ENCODE results near the gene RFPL1.
A peak's percentile ranks its signal among the peaks of the same experiment; 100 is the strongest.
"Not testable (repeated sequence)": the region's sequence is repeated elsewhere in the genome, so short reads cannot be mapped to it uniquely, and the experiment has no call there.

RFPL1 gene

GRCh38 chr22:29480512-29481264 is 42.3 kb downstream of the RFPL1 start:
- Mint-ChIP-seq H3K4me3 (peak overlapping the region; percentile 52 to 77), H3K9me3 (no peaks in the 10 kb centered on the region), H3K27ac (no peak overlapping the region), H3K4me1 (peaks cover 30% of the 10 kb centered on the region), H3K27me3 (peaks cover 67% of the 10 kb centered on the region)
- DNase-seq (peak; percentile 44 to 62), ATAC-seq (peak; percentile 85)

DNA sequence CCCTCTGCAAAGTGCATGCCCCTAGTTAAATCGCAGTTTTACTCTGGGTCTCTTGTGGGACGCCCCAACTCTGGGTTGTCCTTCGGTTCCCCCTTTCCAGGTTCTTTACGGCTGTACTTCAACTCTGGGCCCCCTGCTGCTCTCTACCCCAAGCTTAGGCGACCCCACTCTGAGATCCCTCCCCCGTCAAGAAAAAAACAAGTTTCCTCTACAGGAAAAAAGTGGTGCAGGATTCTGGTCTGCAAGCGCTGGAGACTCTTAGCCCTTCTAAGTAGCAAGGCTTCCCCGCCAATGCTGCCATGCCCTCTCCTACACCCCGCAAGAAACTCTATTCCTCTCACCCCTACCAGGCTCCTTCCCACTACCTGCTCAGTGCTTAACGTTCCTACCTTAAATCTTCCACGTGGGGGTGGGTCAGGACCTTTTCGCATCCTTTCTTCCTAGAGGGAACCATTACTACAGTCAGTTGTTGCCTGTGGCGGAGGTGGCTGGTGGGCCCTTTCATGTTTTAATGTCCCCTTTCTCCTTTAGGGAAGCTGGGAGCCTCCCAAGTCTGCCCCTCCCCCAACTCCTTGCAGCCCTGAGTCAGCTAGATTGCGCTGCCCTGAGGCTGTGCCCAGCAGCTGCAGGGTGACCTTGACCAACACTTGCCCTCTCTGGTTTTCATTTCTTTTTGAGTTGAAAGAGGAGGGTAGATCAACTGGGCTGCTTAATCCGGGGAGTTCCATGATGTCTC is 43.0 kb downstream of the RFPL1 start:
- DNase-seq, result no peak
- no peak for ATAC-seq
- Mint-ChIP-seq H3K27me3 (peaks cover 60% of the 10 kb centered on the region), H3K27ac (peak overlapping the region in 1 of 2 donors; percentile 43), H3K4me3 (peak overlapping the region; percentile 52 to 77), H3K4me1 (peaks cover 30% of the 10 kb centered on the region), H3K9me3 (no peaks in the 10 kb centered on the region)

- ATAC-seq, result no peak
- H3K27ac Mint-ChIP-seq, result no peak overlapping the region
- peak overlapping the region; percentile 12 to 64 for H3K4me3 Mint-ChIP-seq
- no peaks in the 10 kb centered on the region for H3K9me3 Mint-ChIP-seq
- H3K27me3 Mint-ChIP-seq, result peaks cover 52% of the 10 kb centered on the region
- peaks cover 30% of the 10 kb centered on the region for H3K4me1 Mint-ChIP-seq
- DNase-seq, result no peak
Measured at GRCh38 chr22:29482253-29482652, 43.9 kb downstream of the RFPL1 start.

- no peaks in the 10 kb centered on the region for H3K9me3 Mint-ChIP-seq
- no peak overlapping the region for H3K27ac Mint-ChIP-seq
- DNase-seq, result no peak
- ATAC-seq, result no peak
- H3K4me1 Mint-ChIP-seq, result peaks cover 30% of the 10 kb centered on the region
- H3K4me3 Mint-ChIP-seq, result no peak overlapping the region
- H3K27me3 Mint-ChIP-seq, result peaks cover 48% of the 10 kb centered on the region
Measured at GRCh38 chr22:29482726-29483125, 44.3 kb downstream of the RFPL1 start.

GRCh38 chr22:29483254-29483653 is 44.9 kb downstream of the RFPL1 start:
- H3K27ac Mint-ChIP-seq, result no peak overlapping the region
- H3K27me3 Mint-ChIP-seq, result peaks cover 42% of the 10 kb centered on the region
- H3K4me3 Mint-ChIP-seq, result no peak overlapping the region
- ATAC-seq (no peak), DNase-seq (no peak)
- peaks cover 27% of the 10 kb centered on the region for H3K4me1 Mint-ChIP-seq
- H3K9me3 Mint-ChIP-seq, result no peaks in the 10 kb centered on the region

- ATAC-seq (no peak), DNase-seq (no peak)
- peaks cover 15% of the 10 kb centered on the region for H3K4me1 Mint-ChIP-seq
- H3K4me3 Mint-ChIP-seq, result no peak overlapping the region
- no peak overlapping the region for H3K27ac Mint-ChIP-seq
- H3K27me3 Mint-ChIP-seq, result peaks cover 28% of the 10 kb centered on the region
- H3K9me3 Mint-ChIP-seq, result no peaks in the 10 kb centered on the region
Measured at GRCh38 chr22:29484642-29485041, 46.3 kb downstream of the RFPL1 start.

DNA sequence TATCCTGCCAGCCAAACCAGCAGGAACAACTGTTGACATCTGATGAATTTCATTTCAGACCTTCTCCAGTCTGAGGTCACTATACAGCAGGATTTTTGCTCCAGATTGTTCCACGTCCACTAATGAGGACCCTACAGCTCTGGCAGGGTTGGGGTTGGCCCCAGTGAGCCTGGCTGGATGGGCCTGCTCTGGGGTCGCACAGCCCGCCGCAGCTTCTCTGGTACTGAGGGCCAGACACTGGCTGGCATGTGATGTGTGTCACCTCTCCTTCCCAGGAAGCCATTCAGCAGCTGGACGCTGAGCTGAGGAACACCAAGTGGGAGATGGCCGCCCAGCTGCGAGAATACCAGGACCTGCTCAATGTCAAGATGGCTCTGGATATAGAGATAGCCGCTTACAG is 47.1 kb downstream of the RFPL1 start:
- ATAC-seq (no peak), DNase-seq (no peak)
- peaks cover 20% of the 10 kb centered on the region for H3K27me3 Mint-ChIP-seq
- no peak overlapping the region for H3K27ac Mint-ChIP-seq
- H3K9me3 Mint-ChIP-seq, result no peaks in the 10 kb centered on the region
- H3K4me1 Mint-ChIP-seq, result peaks cover 13% of the 10 kb centered on the region
- no peak overlapping the region for H3K4me3 Mint-ChIP-seq

GRCh38 chr22:29487426-29487986 is 49.1 kb downstream of the RFPL1 start:
- no peak for DNase-seq
- H3K4me1 Mint-ChIP-seq, result no peaks in the 10 kb centered on the region
- H3K4me3 Mint-ChIP-seq, result no peak overlapping the region
- ATAC-seq, result no peak
- H3K9me3 Mint-ChIP-seq, result no peaks in the 10 kb centered on the region
- no peak overlapping the region for H3K27ac Mint-ChIP-seq
- no peaks in the 10 kb centered on the region for H3K27me3 Mint-ChIP-seq

- not testable (repeated sequence) for ATAC-seq, H3K4me3 Mint-ChIP-seq, DNase-seq, H3K27me3 Mint-ChIP-seq, H3K4me1 Mint-ChIP-seq, H3K9me3 Mint-ChIP-seq
- H3K27ac Mint-ChIP-seq, result peak overlapping the region in 1 of 2 donors; percentile 9
Measured at GRCh38 chr22:29489127-29489780, 50.9 kb downstream of the RFPL1 start.

GRCh38 chr22:29491012-29491411 is 52.6 kb downstream of the RFPL1 start:
- H3K4me3 Mint-ChIP-seq, result no peak overlapping the region
- H3K9me3 Mint-ChIP-seq, result peaks cover 9 to 12% of the 10 kb centered on the region in 2 donors
- H3K27me3 Mint-ChIP-seq, result no peaks in the 10 kb centered on the region
- no peak overlapping the region for H3K27ac Mint-ChIP-seq
- no peaks in the 10 kb centered on the region for H3K4me1 Mint-ChIP-seq
- ATAC-seq (no peak), DNase-seq (no peak)

All from stimulated activated naive CD8-positive, alpha-beta T cell treated with anti-CD3 and anti-CD28 coated beads, Interleukin-15, amount 100 ng/mL, for 72 hours (primary cell).